HL-60/S4 (cell line): ENCODE results near the gene TMEM89.

Experiments used
- in situ Hi-C: fragments of 300-500 bp; cut with MboI; formaldehyde crosslinking; loops from 2 replicates; pipeline ENCODE4 v1.14.3; 2022; ENCODE audit warnings: low sequenced_read_pairs

Gene TMEM89

GRCh38 chr3:48621461-48621869 is at the start of gene TMEM89:
TMEM89 (minus strand) TSS chr3:48621769; CDS start chr3:48621756, 13 bp downstream.
- in situ Hi-C loops, result no loop called here

- in situ Hi-C loops, result no loop called here
These were observed 43.4 kb upstream of the TMEM89 start for GRCh38 chr3:48664929-48665328.

GRCh38 chr3:48664313-48664644 is 42.7 kb upstream of the TMEM89 start:
- in situ Hi-C loops, result no loop called here

GRCh38 chr3:48663489-48664312 is 42.1 kb upstream of the TMEM89 start:
- in situ Hi-C loops, result no loop called here

- in situ Hi-C loops, result no loop called here
These were observed 41.4 kb upstream of the TMEM89 start, which contains the start of gene CELSR3 for GRCh38 chr3:48662753-48663488. CELSR3 (minus strand) TSS chr3:48662886; CDS start chr3:48662634, 252 bp downstream.

- in situ Hi-C loops, result no loop called here
These were observed 40.7 kb upstream of the TMEM89 start for GRCh38 chr3:48662145-48662752.

GRCh38 chr3:48661501-48662144 is 40.1 kb upstream of the TMEM89 start:
- in situ Hi-C loops, result no loop called here

GRCh38 chr3:48660800-48661400 is 39.3 kb upstream of the TMEM89 start:
- in situ Hi-C loops, result no loop called here

GRCh38 chr3:48656841-48657281 is 35.3 kb upstream of the TMEM89 start:
- in situ Hi-C loops, result no loop called here

- in situ Hi-C loops, result no loop called here
These were observed 34.7 kb upstream of the TMEM89 start for GRCh38 chr3:48656061-48656840.

GRCh38 chr3:48655606-48656005 is 34.0 kb upstream of the TMEM89 start:
- in situ Hi-C loops, result no loop called here

- in situ Hi-C loops, result no loop called here
These were observed 33.5 kb upstream of the TMEM89 start for GRCh38 chr3:48655063-48655462.

GRCh38 chr3:48652923-48653715 is 31.6 kb upstream of the TMEM89 start:
- in situ Hi-C loops, result no loop called here

- in situ Hi-C loops, result no loop called here
These were observed 30.2 kb upstream of the TMEM89 start for GRCh38 chr3:48651771-48652170.

GRCh38 chr3:48650723-48651122 is 29.2 kb upstream of the TMEM89 start:
- in situ Hi-C loops, result no loop called here

- in situ Hi-C loops, result no loop called here
These were observed 26.8 kb upstream of the TMEM89 start for GRCh38 chr3:48648188-48648850.

GRCh38 chr3:48647714-48648113 is 26.1 kb upstream of the TMEM89 start:
- in situ Hi-C loops, result no loop called here

- in situ Hi-C loops, result no loop called here
These were observed 23.6 kb upstream of the TMEM89 start for GRCh38 chr3:48644898-48645760.
